DOHH2 (cell line): ENCODE results near the gene RDH11.

Source experiments
- H3F3A ChIP-seq: fragments of 200-600 bp; sonication (generic), shearing (Covaris generic); 2 replicates; pipeline ENCODE4 v1.6.0; 2016; ENCODE audit warnings: antibody characterized with exemption, mild to moderate bottlenecking; ENCODE audit not compliant: control insufficient read depth, insufficient read depth
- H3K27ac ChIP-seq: fragments of 200-600 bp; sonication (generic); 2 replicates; pipeline ENCODE4 v1.5.1; 2014; ENCODE audit warnings: low read depth, mild to moderate bottlenecking, low read length, moderate library complexity
- H3K27me3 ChIP-seq: fragments of 200-600 bp; sonication (generic); 2 replicates; pipeline ENCODE4 v1.6.1; 2014; ENCODE audit warnings: mild to moderate bottlenecking, low read length, mixed read lengths; ENCODE audit not compliant: control insufficient read depth
- H3K36me3 ChIP-seq: fragments of 200-600 bp; sonication (generic); 2 replicates; pipeline ENCODE4 v1.6.1; 2014; ENCODE audit warnings: mild to moderate bottlenecking, low read length, moderate library complexity, mixed read lengths; ENCODE audit not compliant: control insufficient read depth
- H3K4me1 ChIP-seq: fragments of 200-600 bp; sonication (generic); 2 replicates; pipeline ENCODE4 v1.6.1; 2014; ENCODE audit warnings: mild to moderate bottlenecking, low read length, mixed read lengths; ENCODE audit not compliant: control insufficient read depth
- H3K4me2 ChIP-seq: fragments of 200-600 bp; sonication (generic); 2 replicates; pipeline ENCODE4 v1.6.0; 2014; ENCODE audit warnings: mild to moderate bottlenecking, low read length, moderate library complexity
- H3K4me3 ChIP-seq: fragments of 200-600 bp; sonication (generic); 2 replicates; pipeline ENCODE4 v1.5.1; 2014; ENCODE audit warnings: mild to moderate bottlenecking, low read length, mixed read lengths
- H3K79me2 ChIP-seq: fragments of 200-600 bp; sonication (generic); 2 replicates; pipeline ENCODE4 v1.6.1; 2014; ENCODE audit warnings: mild to moderate bottlenecking, low read length, mixed read lengths; ENCODE audit not compliant: control insufficient read depth
- H3K9me2 ChIP-seq: fragments of 200-600 bp; sonication (generic); replicated peaks from 2 replicates; pipeline ENCODE4 v1.6.1; 2014; ENCODE audit warnings: mild to moderate bottlenecking, low read length, mixed read lengths; ENCODE audit not compliant: control insufficient read depth
- H3K9me3 ChIP-seq: fragments of 200-600 bp; sonication (generic); 2 replicates; pipeline ENCODE4 v1.6.1; 2014; ENCODE audit warnings: antibody characterized with exemption, low read length, mixed read lengths; ENCODE audit not compliant: control insufficient read depth, insufficient read depth
- H4K20me1 ChIP-seq: fragments of 200-600 bp; sonication (generic); 2 replicates; pipeline ENCODE4 v1.6.0; 2014; ENCODE audit warnings: low read depth, mild to moderate bottlenecking, antibody characterized with exemption, low read length, moderate library complexity; ENCODE audit not compliant: control insufficient read depth, insufficient read depth
- EZH2phosphoT487 ChIP-seq: fragments of 200-600 bp; sonication (generic); IDR thresholded peaks from 2 replicates; pipeline ENCODE4 v1.6.1; 2017; ENCODE audit warnings: borderline replicate concordance, mild to moderate bottlenecking, antibody characterized with exemption, low read length, moderate library complexity, mixed read lengths
- TF ChIP-seq, protein P1 (sequence below): fragments of 200-600 bp; sonication (generic); IDR thresholded peaks from one replicate; pipeline ENCODE4 v1.5.1; 2014; ENCODE audit warnings: antibody characterized with exemption, mild to moderate bottlenecking, low read depth, low read length; ENCODE audit not compliant: poor library complexity, severe bottlenecking

Gene RDH11

GRCh38 chr14:67627519-67627918 lies 68.0 kb downstream of the RDH11 start:
- Histone ChIP-seq H3K27me3 (0 out of 2 replicates have a peak, but pooled peaks cover 2% of the 10 kb centered on the region), H3K36me3 (no peaks in the 10 kb centered on the region), H3K4me2 (no peak overlapping the region), H3K9me3 (no peaks in the 10 kb centered on the region), H3K9me2 (no peaks in the 10 kb centered on the region), H3F3A (no peaks in the 10 kb centered on the region), H3K4me3 (no peak overlapping the region), H3K79me2 (no peaks in the 10 kb centered on the region), H3K27ac (no peak overlapping the region), H3K4me1 (peaks cover 4% of the 10 kb centered on the region), H4K20me1 (no peaks in the 10 kb centered on the region)
- TF ChIP-seq EZH2phosphoT487 = no peak
- TF ChIP-seq, protein P1, sequence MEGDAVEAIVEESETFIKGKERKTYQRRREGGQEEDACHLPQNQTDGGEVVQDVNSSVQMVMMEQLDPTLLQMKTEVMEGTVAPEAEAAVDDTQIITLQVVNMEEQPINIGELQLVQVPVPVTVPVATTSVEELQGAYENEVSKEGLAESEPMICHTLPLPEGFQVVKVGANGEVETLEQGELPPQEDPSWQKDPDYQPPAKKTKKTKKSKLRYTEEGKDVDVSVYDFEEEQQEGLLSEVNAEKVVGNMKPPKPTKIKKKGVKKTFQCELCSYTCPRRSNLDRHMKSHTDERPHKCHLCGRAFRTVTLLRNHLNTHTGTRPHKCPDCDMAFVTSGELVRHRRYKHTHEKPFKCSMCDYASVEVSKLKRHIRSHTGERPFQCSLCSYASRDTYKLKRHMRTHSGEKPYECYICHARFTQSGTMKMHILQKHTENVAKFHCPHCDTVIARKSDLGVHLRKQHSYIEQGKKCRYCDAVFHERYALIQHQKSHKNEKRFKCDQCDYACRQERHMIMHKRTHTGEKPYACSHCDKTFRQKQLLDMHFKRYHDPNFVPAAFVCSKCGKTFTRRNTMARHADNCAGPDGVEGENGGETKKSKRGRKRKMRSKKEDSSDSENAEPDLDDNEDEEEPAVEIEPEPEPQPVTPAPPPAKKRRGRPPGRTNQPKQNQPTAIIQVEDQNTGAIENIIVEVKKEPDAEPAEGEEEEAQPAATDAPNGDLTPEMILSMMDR = no peak
